Kidney (tissue), 14 donors: ENCODE measurements around the gene NOL4L. TPM values are rescaled to one million over a fixed set of nuclear protein-coding genes. Genes with fewer than 3 reads are reported as not detected.

Experiments used
- DNase-seq, 5 donors: peaks; one replicate each; pipeline ENCODE4 v3.0.0-alpha.2; 2013 to 2020
- FAIRE-seq: peaks from 2 replicates; lab custom pipeline; 2012; peaks lifted over from hg19 to GRCh38; lab: Jason Lieb, UNC
- H3K27ac ChIP-seq, 2 donors: one replicate each; pipeline ENCODE4 v1.7.0; 2013; ENCODE audit warnings: low read depth in 2 of 2, low read length in 2 of 2, inconsistent platforms in 1 of 2
- H3K27me3 ChIP-seq: one replicate; pipeline ENCODE4 v1.7.1; 2013; ENCODE audit warnings: low read length, inconsistent platforms; ENCODE audit not compliant: control insufficient read depth, insufficient read depth
- H3K36me3 ChIP-seq, 3 donors: one replicate each; pipeline versions ENCODE4 v1.7.0 to v1.7.1; 2013; ENCODE audit warnings: low read length in 3 of 3, control low read depth in 1 of 3, inconsistent platforms in 1 of 3; ENCODE audit not compliant: insufficient read depth in 3 of 3, control insufficient read depth in 2 of 3
- H3K4me1 ChIP-seq, 3 donors: one replicate each; pipeline versions ENCODE4 v1.7.0 to v1.7.1; 2013; ENCODE audit warnings: low read length in 3 of 3, inconsistent platforms in 1 of 3, low read depth in 1 of 3; ENCODE audit not compliant: control insufficient read depth in 2 of 3, insufficient read depth in 2 of 3
- H3K4me3 ChIP-seq, 3 donors: one replicate each; pipeline versions ENCODE4 v1.7.0 to v1.8.1; 2013; ENCODE audit warnings: low read length in 3 of 3, control low read depth in 1 of 3, inconsistent platforms in 1 of 3
- H3K9ac ChIP-seq, 3 donors: one replicate each; pipeline versions ENCODE4 v1.7.0 to v1.7.1; 2013; ENCODE audit warnings: low read length in 3 of 3, control low read depth in 1 of 3, inconsistent platforms in 1 of 3
- H3K9me3 ChIP-seq, 3 donors: one replicate each; pipeline versions ENCODE4 v1.7.0 to v1.7.1; 2013; ENCODE audit warnings: low read length in 3 of 3, control low read depth in 1 of 3, inconsistent platforms in 1 of 3; ENCODE audit not compliant: control insufficient read depth in 2 of 3, insufficient read depth in 1 of 3
- intact Hi-C: fragments of 100-400 bp; cut with DNase I; formaldehyde crosslinking; loops from one replicate; pipeline ENCODE4 v1.11.1; 2022
- polyA plus RNA-seq: library from polyadenylated mRNA; stranded (reverse); fragments of 350-450 nt; fragmentation: Illumina TruSeq; extraction: RNeasy Lipid Tissue Mini Kit (QIAGEN cat#74804); gene quantifications from one replicate; pipeline ENCODE4 v1.2.3, GENCODE V29; 2014; ENCODE audit warnings: low read depth, low replicate concordance; ENCODE audit not compliant: insufficient read depth
- total RNA-seq: library from RNA; stranded (reverse); fragmentation: NEBNext Ultra II Directional; extraction: Animal tissue kit (Norgen Biotek cat#: 25700); gene quantifications from one replicate; pipeline ENCODE4 v1.2.1, GENCODE V29; 2021
- TF ChIP-seq, protein P1 (sequence below): IDR thresholded peaks from 3 replicates; pipeline ENCODE4 v1.5.1; 2012; ENCODE audit warnings: mild to moderate bottlenecking, moderate library complexity, borderline replicate concordance; ENCODE audit not compliant: insufficient read depth; ENCODE audit errors: extremely low read depth
- donor health status: control.
- donor health status: control.
- donor health status: control.
- donor health status: control.
- donor health status: control.
- donor health status: DM: yes; HTN: yes; CAD: no.
- donor health status: Normal renal cell carcinoma (clear cell type).

NOL4L gene
- total and polyA plus RNA-seq, 2 donors from 2014 or later, result 14.1 to 19.4 TPM

DNA sequence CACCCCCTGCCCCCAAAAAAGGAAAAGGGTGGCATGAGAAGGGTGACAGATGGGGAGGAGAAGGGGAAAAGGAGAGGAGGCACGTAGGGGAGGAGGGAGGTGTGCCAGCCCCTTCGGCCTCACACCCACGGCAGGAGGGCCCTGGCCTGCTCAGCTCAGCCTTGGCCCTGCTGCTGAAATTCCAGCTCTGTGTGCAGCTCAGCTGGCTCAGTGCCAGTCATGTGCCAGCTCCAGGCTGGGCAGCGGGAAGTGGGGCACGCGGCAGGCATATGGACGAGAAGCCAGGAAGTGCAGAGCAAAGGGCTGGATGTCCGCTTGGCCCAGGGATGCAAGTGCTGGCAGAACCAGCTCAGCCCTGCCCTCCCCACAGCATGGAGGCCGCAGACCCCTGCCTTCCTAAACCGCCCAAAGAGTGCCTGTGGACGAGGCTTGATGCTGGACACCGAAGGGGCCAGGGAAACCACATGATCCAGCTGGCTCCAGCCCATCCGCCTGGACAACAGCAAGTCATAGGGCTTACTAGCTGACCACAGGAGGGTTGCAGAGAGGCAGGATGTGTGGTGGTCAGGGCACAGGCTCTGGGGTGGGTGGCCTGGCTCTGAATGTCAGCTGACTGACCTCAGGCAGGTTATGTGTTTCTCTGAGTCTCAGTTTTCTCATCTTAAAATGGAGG, 60.2 kb downstream of the NOL4L start:
- no peak for FAIRE-seq
- TF ChIP-seq, protein P1, sequence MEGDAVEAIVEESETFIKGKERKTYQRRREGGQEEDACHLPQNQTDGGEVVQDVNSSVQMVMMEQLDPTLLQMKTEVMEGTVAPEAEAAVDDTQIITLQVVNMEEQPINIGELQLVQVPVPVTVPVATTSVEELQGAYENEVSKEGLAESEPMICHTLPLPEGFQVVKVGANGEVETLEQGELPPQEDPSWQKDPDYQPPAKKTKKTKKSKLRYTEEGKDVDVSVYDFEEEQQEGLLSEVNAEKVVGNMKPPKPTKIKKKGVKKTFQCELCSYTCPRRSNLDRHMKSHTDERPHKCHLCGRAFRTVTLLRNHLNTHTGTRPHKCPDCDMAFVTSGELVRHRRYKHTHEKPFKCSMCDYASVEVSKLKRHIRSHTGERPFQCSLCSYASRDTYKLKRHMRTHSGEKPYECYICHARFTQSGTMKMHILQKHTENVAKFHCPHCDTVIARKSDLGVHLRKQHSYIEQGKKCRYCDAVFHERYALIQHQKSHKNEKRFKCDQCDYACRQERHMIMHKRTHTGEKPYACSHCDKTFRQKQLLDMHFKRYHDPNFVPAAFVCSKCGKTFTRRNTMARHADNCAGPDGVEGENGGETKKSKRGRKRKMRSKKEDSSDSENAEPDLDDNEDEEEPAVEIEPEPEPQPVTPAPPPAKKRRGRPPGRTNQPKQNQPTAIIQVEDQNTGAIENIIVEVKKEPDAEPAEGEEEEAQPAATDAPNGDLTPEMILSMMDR, result no peak

DNA sequence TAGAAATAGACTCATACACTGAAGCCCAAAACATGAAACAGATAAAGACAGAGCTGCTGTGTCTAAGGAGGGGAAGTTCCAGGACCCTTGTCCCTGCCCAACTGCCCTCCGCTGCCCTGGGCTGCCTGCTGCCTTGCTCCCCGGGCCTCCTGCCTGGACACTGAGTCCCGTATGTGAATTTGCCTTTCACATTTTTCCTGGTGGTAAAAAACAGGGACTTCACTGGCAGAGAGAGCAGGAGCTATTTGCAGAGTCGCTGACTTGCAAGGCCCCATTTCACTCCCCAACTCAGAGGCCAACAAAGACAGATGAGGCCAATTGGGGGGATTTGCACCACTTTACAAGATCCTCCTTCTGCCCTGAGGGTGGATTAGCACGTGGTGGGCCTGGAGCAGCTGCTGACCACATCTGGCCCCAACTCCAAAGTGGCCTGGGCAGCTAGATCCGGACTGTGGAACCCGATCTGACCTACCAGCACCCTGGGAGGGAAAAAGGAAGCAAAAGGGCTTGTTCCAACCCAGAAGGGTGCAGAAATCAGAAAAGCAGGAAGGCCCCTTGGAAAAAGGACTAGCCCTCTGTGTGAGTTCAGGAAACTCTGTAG, 61.4 kb downstream of the NOL4L start:
- no peak for FAIRE-seq
- Histone ChIP-seq H3K4me3 (no peak overlapping the region), H3K27me3 (no peaks in the 10 kb centered on the region), H3K27ac (no peak overlapping the region), H3K4me1 (peaks cover 0 to 13% (median 0%) of the 10 kb centered on the region in 3 donors), H3K36me3 (no peaks in the 10 kb centered on the region), H3K9me3 (no peaks in the 10 kb centered on the region), H3K9ac (no peak overlapping the region)
- TF ChIP-seq, protein P1, result no peak
- peak in 2 of 5 donors; percentile 35 to 44 for DNase-seq
- intact Hi-C loops, result loop anchor here (5.0 kb wide), 1 partner anchor 129 kb away; no protein-coding TSS in a partner anchor

More for the DNA sequence above, 60.2 kb downstream of the NOL4L start:
- Histone ChIP-seq H3K36me3 (no peaks in the 10 kb centered on the region), H3K9me3 (no peaks in the 10 kb centered on the region), H3K9ac (no peak overlapping the region), H3K4me3 (no peak overlapping the region), H3K4me1 (peaks cover 0 to 13% (median 0%) of the 10 kb centered on the region in 3 donors), H3K27ac (no peak overlapping the region), H3K27me3 (no peaks in the 10 kb centered on the region)
- DNase-seq, result peak in 3 of 5 donors; percentile 49 to 93 (median 67)
- intact Hi-C loops, result loop anchor here (5.0 kb wide), 1 partner anchor 127 kb away; no protein-coding TSS in a partner anchor

DNA sequence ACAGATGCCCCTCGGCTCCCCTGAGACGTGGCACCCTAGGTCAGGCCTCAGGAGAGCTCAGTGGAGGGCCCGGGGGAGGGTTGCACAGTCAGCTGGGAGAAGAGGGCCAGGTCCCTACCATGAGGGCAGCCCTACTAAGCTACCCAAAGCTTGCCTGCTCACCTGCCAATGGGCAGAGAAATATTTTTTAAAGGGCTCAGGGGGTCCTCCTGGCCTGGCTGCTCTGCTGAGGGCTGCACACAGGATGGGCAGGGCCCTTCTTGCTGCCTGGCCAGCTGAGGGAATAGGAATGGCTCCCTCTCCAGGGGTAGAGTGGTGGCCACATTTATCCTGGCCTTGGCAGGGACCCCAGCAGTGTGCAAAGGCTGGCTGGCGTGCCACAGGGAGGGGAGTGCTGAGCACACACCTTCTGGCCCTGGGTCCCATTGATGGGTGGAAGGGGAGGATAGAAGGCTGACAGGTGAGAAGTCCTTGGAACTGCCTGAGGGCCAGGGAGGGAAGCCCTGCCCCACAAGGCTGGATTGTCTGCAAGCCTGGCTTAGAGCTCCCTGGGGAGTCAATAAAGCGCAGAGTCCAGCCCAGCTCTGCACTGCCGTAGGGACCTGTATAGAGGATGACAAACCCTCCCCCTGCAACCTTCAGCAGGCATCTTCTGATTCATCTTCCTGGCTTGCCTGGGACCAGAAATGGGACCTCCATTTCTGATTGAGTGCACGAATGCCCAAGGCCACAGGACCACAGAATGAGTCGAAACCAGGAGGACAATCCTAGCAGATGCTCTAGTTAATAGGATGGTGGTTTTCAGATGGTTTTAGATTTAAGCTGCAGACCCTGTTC, 62.1 kb downstream of the NOL4L start:
- Histone ChIP-seq H3K4me3 (no peak overlapping the region), H3K36me3 (no peaks in the 10 kb centered on the region), H3K9ac (no peak overlapping the region), H3K27ac (no peak overlapping the region), H3K27me3 (no peaks in the 10 kb centered on the region), H3K4me1 (peaks cover 0 to 13% (median 3%) of the 10 kb centered on the region in 3 donors), H3K9me3 (no peaks in the 10 kb centered on the region)
- intact Hi-C loops, result loop anchor here (5.0 kb wide), 1 partner anchor 129 kb away; no protein-coding TSS in a partner anchor
- DNase-seq (peak in 2 of 5 donors; percentile 53 to 63), FAIRE-seq (no peak)
- TF ChIP-seq, protein P1, result no peak
